Karpas-422 (cell line): Measurements from ENCODE around the gene TMEM91. TPM values are rescaled to one million over a fixed set of nuclear protein-coding genes. Genes with fewer than 3 reads are reported as not detected.
"Not testable (repeated sequence)": the region's sequence is repeated elsewhere in the genome, so short reads cannot be mapped to it uniquely, and the experiment has no call there.

Experiments used
- DNase-seq: peaks from one replicate; pipeline ENCODE4 v3.0.0-alpha.2; 2015
- H2AFZ ChIP-seq: fragments of 200-600 bp; sonication (generic); 2 replicates; pipeline ENCODE4 v1.6.1; 2014; ENCODE audit warnings: antibody characterized with exemption, low read length, mixed read lengths
- H3K27ac ChIP-seq: fragments of 200-600 bp; sonication (generic); 2 replicates; pipeline ENCODE4 v1.5.1; 2014; ENCODE audit warnings: mild to moderate bottlenecking, low read length, moderate library complexity
- H3K27me3 ChIP-seq: fragments of 200-600 bp; sonication (generic); 2 replicates; pipeline ENCODE4 v1.6.1; 2014; ENCODE audit warnings: low read length, mixed read lengths
- H3K36me3 ChIP-seq: fragments of 200-600 bp; sonication (generic); 2 replicates; pipeline ENCODE4 v1.6.1; 2014; ENCODE audit warnings: low read length, mixed read lengths; ENCODE audit not compliant: insufficient read depth
- H3K4me1 ChIP-seq: fragments of 200-600 bp; sonication (generic); 2 replicates; pipeline ENCODE4 v1.6.1; 2014; ENCODE audit warnings: mild to moderate bottlenecking, low read length, mixed read lengths
- H3K4me2 ChIP-seq: fragments of 200-600 bp; sonication (generic); 2 replicates; pipeline ENCODE4 v1.6.1; 2014; ENCODE audit warnings: low read length, low read depth, mild to moderate bottlenecking; ENCODE audit not compliant: poor library complexity, severe bottlenecking
- H3K4me3 ChIP-seq: fragments of 200-600 bp; sonication (generic); 2 replicates; pipeline ENCODE4 v1.5.1; 2014; ENCODE audit warnings: mild to moderate bottlenecking, antibody characterized with exemption, low read length, mixed read lengths
- H3K79me2 ChIP-seq: fragments of 200-600 bp; sonication (generic); 2 replicates; pipeline ENCODE4 v1.6.1; 2014; ENCODE audit warnings: mild to moderate bottlenecking, low read length, mixed read lengths
- H3K9ac ChIP-seq: fragments of 200-600 bp; sonication (generic); 2 replicates; pipeline ENCODE4 v1.6.0; 2014; ENCODE audit warnings: low read length
- H3K9me2 ChIP-seq: fragments of 200-600 bp; sonication (generic), shearing (Covaris generic); replicated peaks from 2 replicates; pipeline ENCODE4 v1.6.0; 2014; ENCODE audit warnings: mild to moderate bottlenecking, low read length, moderate library complexity; ENCODE audit not compliant: insufficient read depth
- H3K9me3 ChIP-seq: fragments of 300-700, 200-600 bp; sonication (generic); 2 replicates; pipeline ENCODE4 v1.6.1; 2014; ENCODE audit warnings: low read length, mixed read lengths
- H4K20me1 ChIP-seq: fragments of 200-600 bp; sonication (generic); 2 replicates; pipeline ENCODE4 v1.6.1; 2014; ENCODE audit warnings: mild to moderate bottlenecking, antibody characterized with exemption, low read length, low read depth; ENCODE audit not compliant: insufficient read depth
- total RNA-seq: library from RNA; depleted of rRNA; stranded (reverse); fragments of >200 nt; shearing (Covaris generic); gene quantifications from 2 replicates; pipeline ENCODE4 v1.2.3, GENCODE V29; 2014; ENCODE audit warnings: low replicate concordance

TMEM91 gene
- total RNA-seq, 1 experiment from 2014 or later = 1.3 TPM

DNA sequence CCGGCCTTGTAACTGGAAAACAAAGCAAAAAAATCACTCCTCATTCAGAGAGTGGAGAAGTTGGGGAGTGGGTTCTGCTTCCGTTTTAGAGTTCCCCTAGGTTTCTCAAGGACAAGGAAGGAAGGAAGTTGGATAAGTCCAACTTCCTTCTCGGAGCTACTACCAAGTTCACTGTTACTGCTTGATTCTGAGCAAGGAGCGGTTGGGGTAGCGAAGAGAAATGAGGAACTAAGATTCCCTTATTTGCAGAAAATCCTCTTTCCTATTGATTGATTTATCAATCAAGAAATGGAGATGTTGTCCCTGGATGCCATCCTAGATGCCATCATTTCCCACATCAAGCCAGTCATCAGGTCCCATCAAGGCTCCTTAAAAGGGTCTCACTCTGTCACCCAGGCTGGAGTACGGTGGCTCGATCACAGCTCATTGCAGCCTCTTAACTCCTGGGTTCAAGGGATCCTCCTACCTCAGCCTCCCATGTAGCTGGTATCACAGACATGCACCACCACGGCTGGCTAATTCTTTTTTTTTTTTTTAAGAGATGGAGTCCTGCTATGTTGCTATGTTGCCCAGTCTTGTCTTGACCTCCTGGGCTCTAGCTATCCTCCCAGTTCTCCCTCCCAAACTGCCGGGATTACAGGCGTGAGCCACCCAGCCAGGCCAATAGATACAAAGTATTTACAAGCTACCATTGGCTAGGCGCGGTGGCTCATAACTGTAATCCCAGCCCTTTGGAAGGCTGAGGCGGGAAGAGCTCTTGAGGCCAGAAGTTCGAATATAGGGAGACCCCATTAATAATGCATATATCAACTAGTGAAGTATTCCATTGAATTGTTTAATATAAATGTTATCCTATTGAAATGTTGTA lies 11.6 kb upstream of the TMEM91 start:
- Histone ChIP-seq H3K4me2 (peak overlapping the region; percentile 94), H3K9me2 (no peaks in the 10 kb centered on the region), H3K36me3 (no peaks in the 10 kb centered on the region), H3K27me3 (no peaks in the 10 kb centered on the region), H4K20me1 (no peaks in the 10 kb centered on the region), H3K9ac (peak overlapping the region; percentile 90), H2AFZ (peak overlapping the region; percentile 79), H3K4me1 (peaks cover 24% of the 10 kb centered on the region), H3K4me3 (peak overlapping the region; percentile 92), H3K79me2 (peaks cover 32% of the 10 kb centered on the region), H3K27ac (peak overlapping the region; percentile 89), H3K9me3 (no peaks in the 10 kb centered on the region)
- peak; percentile 57 for DNase-seq

DNA sequence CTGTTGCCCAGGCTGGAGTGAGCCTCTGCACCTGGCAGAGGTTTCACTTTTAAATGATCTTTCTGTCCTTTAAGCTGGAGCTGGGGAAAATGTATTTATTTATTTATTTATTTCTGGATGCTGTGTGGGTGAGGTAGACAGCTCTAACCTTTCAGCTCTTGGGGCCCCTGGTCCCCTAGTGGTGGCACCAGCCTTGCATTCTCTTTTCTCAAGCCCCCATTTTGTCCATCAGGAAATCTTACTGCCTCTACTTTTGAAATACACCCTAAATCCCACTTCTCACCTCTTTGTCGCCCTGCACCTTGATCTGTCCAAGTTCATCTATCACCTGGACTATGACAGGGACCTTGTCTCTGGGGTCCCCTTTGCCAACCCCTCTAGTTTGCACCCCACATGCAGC lies 10.2 kb upstream of the TMEM91 start:
- Histone ChIP-seq H2AFZ (no peak overlapping the region), H3K4me1 (peaks cover 24% of the 10 kb centered on the region), H3K9ac (no peak overlapping the region), H3K4me3 (no peak overlapping the region), H3K4me2 (no peak overlapping the region), H4K20me1 (no peaks in the 10 kb centered on the region), H3K9me3 (no peaks in the 10 kb centered on the region), H3K27me3 (no peaks in the 10 kb centered on the region), H3K9me2 (no peaks in the 10 kb centered on the region), H3K36me3 (no peaks in the 10 kb centered on the region), H3K79me2 (peaks cover 32% of the 10 kb centered on the region), H3K27ac (no peak overlapping the region)
- DNase-seq = peak; percentile 64

DNA sequence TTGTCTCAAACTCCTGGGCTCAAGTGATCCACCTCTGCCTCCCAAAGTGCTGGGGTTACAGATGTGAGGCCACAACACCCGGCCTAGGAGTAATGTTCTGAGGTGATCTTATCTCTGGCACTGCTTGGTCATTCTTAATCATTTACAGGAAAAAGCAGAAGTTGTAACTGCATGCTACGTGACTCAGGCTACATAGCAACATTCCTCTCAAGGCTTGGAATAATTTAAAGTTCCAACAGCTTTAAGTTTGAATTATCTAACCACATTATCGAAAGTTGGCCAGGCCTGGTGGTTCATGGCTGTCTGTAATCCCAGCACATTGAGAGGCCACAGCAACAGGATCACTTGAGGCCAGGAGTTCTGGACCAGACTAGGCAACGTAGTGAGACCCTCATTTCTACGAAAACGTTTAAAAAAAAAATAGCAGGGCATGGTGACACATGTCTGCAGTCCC lies 8.5 kb upstream of the TMEM91 start:
- no peak overlapping the region for H3K9ac ChIP-seq

DNA sequence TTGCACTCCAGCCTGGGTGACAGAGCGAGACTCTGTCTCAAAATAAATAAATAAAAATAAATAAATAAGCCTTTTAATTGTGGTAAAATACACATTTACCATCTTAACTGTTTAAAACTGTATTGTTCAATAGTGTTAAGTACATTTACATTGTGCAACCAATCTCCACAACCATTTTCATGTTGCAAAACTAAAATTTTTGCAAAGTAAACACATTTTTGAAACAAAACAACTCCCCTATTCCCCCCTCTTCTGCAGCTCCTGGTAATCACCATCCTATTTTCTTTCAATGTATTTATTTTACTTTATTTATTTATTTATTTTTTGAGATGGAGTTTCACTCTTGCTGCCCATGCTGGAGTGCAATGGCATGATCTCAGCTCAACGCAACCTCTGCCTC lies 6.6 kb upstream of the TMEM91 start:
- Histone ChIP-seq H3K4me3 (no peak overlapping the region), H2AFZ (no peak overlapping the region), H3K36me3 (no peaks in the 10 kb centered on the region), H4K20me1 (no peaks in the 10 kb centered on the region), H3K27ac (no peak overlapping the region), H3K9ac (no peak overlapping the region), H3K79me2 (peaks cover 20% of the 10 kb centered on the region), H3K27me3 (no peaks in the 10 kb centered on the region), H3K4me2 (no peak overlapping the region), H3K4me1 (peaks cover 9% of the 10 kb centered on the region), H3K9me3 (no peaks in the 10 kb centered on the region), H3K9me2 (no peaks in the 10 kb centered on the region)
- DNase-seq = no peak

More for the DNA sequence above, 8.5 kb upstream of the TMEM91 start:
- H3K36me3 ChIP-seq = no peaks in the 10 kb centered on the region
- H2AFZ ChIP-seq = no peak overlapping the region
- DNase-seq = no peak
- H3K4me3 ChIP-seq = no peak overlapping the region
- peaks cover 21% of the 10 kb centered on the region for H3K4me1 ChIP-seq
- no peak overlapping the region for H3K4me2 ChIP-seq
- H3K27ac ChIP-seq = no peak overlapping the region
- no peaks in the 10 kb centered on the region for H3K27me3 ChIP-seq
- H3K9me3 ChIP-seq = no peaks in the 10 kb centered on the region
- no peaks in the 10 kb centered on the region for H4K20me1 ChIP-seq
- H3K79me2 ChIP-seq = peaks cover 32% of the 10 kb centered on the region
- no peaks in the 10 kb centered on the region for H3K9me2 ChIP-seq

DNA sequence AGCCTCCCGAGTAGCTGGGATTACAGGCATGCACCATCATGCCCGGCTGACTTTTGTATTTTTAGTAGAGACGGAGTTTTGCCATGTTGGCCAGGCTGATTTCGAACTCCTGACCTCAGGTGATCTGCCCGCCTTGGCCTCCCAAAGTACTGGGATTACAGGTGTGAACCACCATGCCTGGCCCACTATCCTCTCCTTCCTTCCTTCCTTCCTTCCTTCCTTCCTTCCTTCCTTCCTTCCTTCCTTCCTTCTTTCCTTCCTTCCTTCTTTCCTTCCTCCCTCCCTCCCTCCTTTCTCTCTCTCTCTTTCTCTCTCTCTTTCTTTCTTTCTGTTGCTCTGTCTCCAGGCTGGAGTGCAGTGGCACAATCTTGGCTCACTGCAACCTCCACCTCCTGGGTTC lies 5.2 kb upstream of the TMEM91 start:
- H3K27me3 ChIP-seq, H3K9me3 ChIP-seq, H4K20me1 ChIP-seq, H3K4me3 ChIP-seq, H3K36me3 ChIP-seq, DNase-seq, H2AFZ ChIP-seq, H3K9ac ChIP-seq, H3K9me2 ChIP-seq, H3K27ac ChIP-seq, H3K4me2 ChIP-seq, H3K4me1 ChIP-seq: not testable (repeated sequence)
- H3K79me2 ChIP-seq = peaks cover 13% of the 10 kb centered on the region

DNA sequence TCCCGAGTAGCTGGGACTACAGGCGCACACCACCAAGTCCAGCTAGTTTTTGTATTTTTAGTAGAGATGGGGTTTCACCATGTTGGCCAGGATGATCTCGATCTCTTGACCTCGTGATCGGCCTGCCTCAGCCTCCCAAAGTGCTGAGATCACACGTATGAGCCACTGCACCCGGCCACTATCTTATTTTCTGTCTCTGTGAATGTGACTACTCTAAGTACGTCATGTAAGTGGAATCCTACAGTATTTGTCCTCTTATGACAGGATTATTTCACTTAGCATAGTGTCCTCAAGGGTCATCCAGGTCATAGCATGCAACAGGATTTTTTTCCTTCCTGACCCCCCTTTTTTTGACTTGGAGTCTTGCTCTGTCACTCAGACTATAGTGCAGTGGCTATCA lies 4.8 kb upstream of the TMEM91 start:
- H3K4me3 ChIP-seq = no peak overlapping the region
- no peak overlapping the region for H3K9ac ChIP-seq
- no peak overlapping the region for H2AFZ ChIP-seq
- peaks cover 6% of the 10 kb centered on the region; the same call in 1 of the 2 replicates for H3K4me1 ChIP-seq
- H3K36me3 ChIP-seq = no peaks in the 10 kb centered on the region
- H3K4me2 ChIP-seq = no peak overlapping the region
- no peaks in the 10 kb centered on the region for H3K9me2 ChIP-seq
- H3K79me2 ChIP-seq = peaks cover 9% of the 10 kb centered on the region
- H4K20me1 ChIP-seq = no peaks in the 10 kb centered on the region
- H3K9me3 ChIP-seq = no peaks in the 10 kb centered on the region
- H3K27ac ChIP-seq = no peak overlapping the region
- no peak for DNase-seq
- no peaks in the 10 kb centered on the region for H3K27me3 ChIP-seq

DNA sequence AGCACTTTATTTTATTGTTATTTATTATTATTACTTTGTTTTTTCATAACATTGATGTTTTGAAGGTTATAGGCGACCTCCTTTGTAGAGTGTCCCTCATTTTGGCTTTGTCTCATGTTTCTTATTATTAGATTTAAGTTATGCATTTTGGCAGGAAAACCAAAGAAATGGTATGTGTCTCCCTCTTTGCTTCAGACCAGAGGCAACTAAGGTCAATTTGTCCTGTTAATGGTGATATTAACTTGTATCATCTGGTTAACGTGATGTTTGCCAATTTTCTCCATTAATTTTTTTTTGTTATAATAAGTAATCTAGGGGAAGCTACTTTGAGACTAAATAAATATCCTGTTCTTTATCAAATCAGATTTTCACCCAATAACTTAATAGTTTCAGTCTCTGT lies 3.8 kb upstream of the TMEM91 start:
- Histone ChIP-seq H3K9ac (no peak overlapping the region), H3K4me3 (no peak overlapping the region), H3K9me2 (no peaks in the 10 kb centered on the region), H4K20me1 (no peaks in the 10 kb centered on the region), H3K36me3 (no peaks in the 10 kb centered on the region), H3K27ac (no peak overlapping the region), H3K27me3 (no peaks in the 10 kb centered on the region), H3K79me2 (peaks cover 4% of the 10 kb centered on the region; the same call in 1 of the 2 replicates), H3K9me3 (no peaks in the 10 kb centered on the region), H3K4me2 (no peak overlapping the region), H2AFZ (no peak overlapping the region), H3K4me1 (peaks cover 6% of the 10 kb centered on the region; the same call in 1 of the 2 replicates)
- no peak for DNase-seq

DNA sequence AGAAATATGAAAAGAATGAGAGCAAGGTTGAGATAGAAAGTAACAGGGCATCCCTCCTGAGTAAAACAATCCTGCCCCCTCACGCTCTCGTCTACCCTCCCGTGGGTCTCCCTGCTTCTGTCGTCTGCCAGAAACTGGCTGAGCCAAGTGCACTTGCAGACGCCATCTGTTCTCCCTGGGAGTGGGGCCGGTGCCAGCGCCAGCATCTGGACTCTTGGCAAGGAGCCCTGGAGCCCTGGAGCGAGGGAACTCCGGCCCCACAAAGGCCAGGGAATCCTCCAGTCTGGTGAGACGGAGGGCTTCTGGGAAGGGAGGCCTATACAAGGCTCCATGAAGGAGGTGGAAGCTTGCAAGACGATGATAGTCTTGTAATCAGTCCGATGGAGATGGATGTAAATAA lies 2.3 kb upstream of the TMEM91 start:
- H2AFZ ChIP-seq = no peak overlapping the region
- H3K9me2 ChIP-seq = no peaks in the 10 kb centered on the region
- no peak for DNase-seq
- H3K36me3 ChIP-seq = no peaks in the 10 kb centered on the region
- H3K79me2 ChIP-seq = no peaks in the 10 kb centered on the region
- H3K27me3 ChIP-seq = no peaks in the 10 kb centered on the region
- no peak overlapping the region for H3K27ac ChIP-seq
- H3K4me1 ChIP-seq = peaks cover 7% of the 10 kb centered on the region
- no peaks in the 10 kb centered on the region for H3K9me3 ChIP-seq
- H3K9ac ChIP-seq = no peak overlapping the region
- H4K20me1 ChIP-seq = no peaks in the 10 kb centered on the region
- H3K4me3 ChIP-seq = no peak overlapping the region
- no peak overlapping the region for H3K4me2 ChIP-seq
